Measurements from ENCODE around the gene SUV39H2. TPM values are rescaled to one million over a fixed set of nuclear protein-coding genes. Genes with fewer than 3 reads are reported as not detected.
A peak's percentile ranks its signal among the peaks of the same experiment; 100 is the strongest.

SUV39H2 gene, protein sequence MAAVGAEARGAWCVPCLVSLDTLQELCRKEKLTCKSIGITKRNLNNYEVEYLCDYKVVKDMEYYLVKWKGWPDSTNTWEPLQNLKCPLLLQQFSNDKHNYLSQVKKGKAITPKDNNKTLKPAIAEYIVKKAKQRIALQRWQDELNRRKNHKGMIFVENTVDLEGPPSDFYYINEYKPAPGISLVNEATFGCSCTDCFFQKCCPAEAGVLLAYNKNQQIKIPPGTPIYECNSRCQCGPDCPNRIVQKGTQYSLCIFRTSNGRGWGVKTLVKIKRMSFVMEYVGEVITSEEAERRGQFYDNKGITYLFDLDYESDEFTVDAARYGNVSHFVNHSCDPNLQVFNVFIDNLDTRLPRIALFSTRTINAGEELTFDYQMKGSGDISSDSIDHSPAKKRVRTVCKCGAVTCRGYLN
- total RNA-seq = 7.9 TPM
- long read RNA-seq, partial matches to known transcripts = 2 of 8 reads
- long read RNA-seq, other reads (novel, unspliced or antisense) = 4 of 8 reads

DNA sequence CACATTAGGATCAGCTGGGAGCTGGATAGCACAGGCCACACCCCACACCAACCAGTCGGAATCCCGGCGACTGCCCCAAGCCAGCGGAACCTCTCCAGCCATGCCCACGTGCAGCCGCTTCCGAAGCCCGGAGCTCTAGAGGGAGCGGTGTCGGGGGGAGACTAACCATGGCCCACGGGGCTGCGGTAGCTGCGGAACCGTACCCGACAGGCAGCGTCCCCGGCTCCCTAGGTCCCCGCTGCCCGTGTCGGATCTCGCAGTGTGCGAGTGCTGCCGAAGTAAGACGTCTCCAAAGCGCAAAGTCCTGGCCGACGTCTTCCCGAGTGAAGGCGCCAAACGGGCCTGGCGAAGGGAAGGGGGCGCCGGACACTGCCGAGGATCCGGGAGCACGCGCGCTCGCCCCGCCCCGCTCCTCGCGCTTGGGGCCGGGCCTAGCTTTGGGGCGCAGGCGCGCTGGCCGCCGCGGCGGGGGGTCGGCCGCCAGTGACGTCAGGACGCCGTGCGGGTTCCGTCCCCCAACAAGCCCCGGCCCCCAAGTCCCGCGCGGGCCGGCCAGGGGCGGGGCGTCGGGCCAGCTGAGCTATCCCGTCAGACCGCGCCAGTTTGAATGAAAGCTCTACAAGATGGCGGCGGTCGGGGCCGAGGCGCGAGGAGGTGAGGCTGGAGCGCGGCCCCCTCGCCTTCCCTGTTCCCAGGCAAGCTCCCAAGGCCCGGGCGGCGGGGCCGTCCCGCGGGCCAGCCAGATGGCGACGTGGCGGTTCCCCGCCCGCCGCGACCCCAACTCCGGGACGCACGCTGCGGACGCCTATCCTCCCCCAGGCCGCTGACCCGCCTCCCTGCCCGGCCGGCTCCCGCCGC is at the start of gene SUV39H2:
Gene SUV39H2, plus strand, starts transcription at position 601 of the 858 bp plus-strand sequence. Its CDS starts 23 bp downstream, at position 624.
- peak; percentile 97 for DNase-seq (ENCODE audit: low spot score)
- intact Hi-C loops (cut with DNase I) = loop anchor here (2.0 to 5.0 kb wide), 3 partner anchors 40 to 276 kb away; partner anchors contain the start of genes CDNF, HSPA14, MEIG1 and MSANTD7

DNA sequence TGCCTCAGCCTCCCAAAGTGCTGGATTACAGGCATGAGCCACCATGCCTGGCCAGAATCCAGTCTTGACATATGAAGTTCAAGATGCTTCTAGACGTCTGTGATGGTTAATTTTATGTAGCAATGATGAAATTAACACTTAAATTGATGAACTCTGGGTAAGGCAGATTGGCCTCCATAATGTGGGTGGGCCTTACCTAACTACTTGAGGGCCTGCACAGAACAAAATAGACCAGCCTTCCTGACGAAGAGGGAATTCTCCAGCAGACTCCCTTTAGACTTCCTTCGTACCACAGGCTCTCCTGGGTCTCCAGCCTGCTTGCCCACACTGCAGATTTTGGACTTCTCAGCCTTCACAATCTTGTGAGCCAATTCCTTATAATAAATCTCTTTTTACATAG is 45.6 kb upstream of the SUV39H2 start:
- intact Hi-C loops (cut with DNase I) = no loop called here

DNA sequence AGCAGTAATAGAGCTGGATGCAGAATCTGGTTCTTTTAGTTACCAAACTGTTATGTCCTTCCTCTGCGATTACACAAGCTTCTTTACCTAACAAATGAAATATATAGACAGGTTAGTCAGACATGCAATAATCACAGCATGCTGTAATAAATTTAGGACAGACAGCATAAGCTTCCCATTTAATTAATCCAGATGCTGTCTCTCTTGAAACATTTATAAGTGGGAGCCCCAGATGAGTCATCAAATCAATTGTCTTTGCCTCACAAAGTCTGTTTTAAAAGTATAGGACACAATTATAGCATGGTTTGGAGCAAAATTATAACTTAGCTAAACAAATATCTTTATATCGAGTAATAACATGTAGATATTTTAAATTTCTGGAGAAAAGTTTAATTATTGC is 42.5 kb upstream of the SUV39H2 start:
- no peak for DNase-seq (ENCODE audit: low spot score)
- intact Hi-C loops (cut with DNase I) = loop anchor here (5.0 kb wide), 2 partner anchors 116 to 234 kb away; partner anchors contain the start of gene DCLRE1C

More for the DNA sequence above, 45.6 kb upstream of the SUV39H2 start:
- no peak for DNase-seq (ENCODE audit: low spot score)

DNA sequence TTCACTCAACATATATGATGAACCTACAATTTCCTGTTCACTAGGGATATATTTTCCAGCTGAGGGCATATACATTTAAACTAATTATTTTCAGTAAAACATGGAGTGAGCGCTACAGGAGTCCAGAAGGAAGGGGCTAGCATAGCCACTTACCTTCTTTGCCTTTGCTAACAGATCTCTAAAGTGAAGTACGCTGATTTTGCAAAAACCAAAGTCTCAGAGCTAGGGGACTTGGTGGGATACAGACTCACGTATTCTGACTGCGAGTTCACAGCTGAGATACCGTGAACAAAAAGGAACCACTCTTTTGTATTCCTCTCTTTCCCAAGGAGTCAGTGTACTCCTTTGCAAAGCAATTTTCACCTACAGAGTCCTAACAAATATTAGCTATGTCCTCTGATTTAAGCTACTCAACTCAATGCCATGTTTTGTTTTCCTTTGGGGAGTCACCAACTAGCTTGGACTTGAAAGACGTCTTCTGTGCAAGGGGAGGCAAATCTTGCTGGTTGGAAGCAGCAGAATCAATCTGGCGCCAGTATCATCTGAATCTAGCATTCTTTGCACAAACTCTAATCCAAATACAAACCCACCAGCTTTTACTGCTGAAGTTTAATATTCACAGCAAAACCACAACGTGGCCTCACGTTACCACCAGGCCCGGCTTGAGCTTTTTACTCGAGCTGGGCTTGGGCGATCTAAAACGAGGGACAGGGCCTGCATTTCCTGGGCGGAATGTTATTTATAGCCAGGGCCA is 41.5 kb upstream of the SUV39H2 start:
- no peak for DNase-seq (ENCODE audit: low spot score)
- intact Hi-C loops (cut with DNase I) = loop anchor here (5.0 kb wide), 2 partner anchors 115 to 235 kb away; partner anchors contain the start of gene DCLRE1C

DNA sequence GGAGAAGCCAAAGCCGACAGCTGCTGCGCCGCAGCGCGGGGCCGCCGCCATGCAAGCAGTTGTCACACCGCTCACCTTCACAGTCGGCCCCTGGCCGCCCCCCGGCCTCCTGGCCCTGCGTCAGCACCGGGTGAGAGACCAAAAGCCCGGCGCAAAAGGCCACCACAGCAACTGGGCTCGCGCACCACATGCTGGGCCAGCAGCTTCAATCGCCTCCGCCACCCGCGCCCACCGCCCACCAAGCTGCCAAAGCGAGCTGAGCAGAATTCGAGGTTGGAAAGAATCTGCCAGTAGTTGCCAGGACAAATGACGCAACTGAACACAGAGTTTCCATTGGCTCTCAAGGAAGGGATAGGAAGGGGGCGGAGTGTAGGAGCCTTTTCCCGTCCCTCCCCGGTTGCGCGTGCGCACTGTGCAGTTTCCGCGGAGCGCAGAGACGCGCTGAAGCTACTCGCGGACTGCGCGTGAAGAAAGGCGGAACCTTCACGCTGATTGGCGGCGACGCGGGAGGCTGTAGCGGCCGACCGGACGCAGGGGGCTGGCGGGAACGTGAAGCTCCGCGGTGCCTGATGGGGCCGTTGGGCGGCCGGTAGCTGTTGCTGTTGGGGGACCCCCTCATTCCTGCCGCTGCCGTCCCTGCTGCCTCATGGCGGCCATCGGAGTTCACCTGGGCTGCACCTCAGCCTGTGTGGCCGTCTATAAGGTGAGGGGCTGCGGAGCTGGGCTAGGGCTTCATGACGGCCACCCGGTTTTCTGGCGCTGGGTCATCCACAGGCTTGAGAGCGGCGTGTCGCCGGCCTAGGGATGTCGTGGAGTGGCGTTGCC is 40.7 kb upstream of the SUV39H2 start, which contains the start of the genes CDNF, HSPA14 and MSANTD7:
Gene CDNF, minus strand, starts transcription at position 281 of the 825 bp plus-strand sequence. Its CDS starts 91 bp downstream, at position 190.
Gene HSPA14, plus strand, starts transcription at position 550 of the 825 bp plus-strand sequence. Its CDS starts 97 bp downstream, at position 647.
Gene MSANTD7, plus strand, starts transcription at position 550 of the 825 bp plus-strand sequence. CDS start 3,979 bp downstream, outside the sequence.
- intact Hi-C loops (cut with DNase I) = loop anchor here (2.0 to 5.0 kb wide), 3 partner anchors 41 to 236 kb away; partner anchors contain the start of genes DCLRE1C and SUV39H2
- peak; percentile 100 for DNase-seq (ENCODE audit: low spot score)

DNA sequence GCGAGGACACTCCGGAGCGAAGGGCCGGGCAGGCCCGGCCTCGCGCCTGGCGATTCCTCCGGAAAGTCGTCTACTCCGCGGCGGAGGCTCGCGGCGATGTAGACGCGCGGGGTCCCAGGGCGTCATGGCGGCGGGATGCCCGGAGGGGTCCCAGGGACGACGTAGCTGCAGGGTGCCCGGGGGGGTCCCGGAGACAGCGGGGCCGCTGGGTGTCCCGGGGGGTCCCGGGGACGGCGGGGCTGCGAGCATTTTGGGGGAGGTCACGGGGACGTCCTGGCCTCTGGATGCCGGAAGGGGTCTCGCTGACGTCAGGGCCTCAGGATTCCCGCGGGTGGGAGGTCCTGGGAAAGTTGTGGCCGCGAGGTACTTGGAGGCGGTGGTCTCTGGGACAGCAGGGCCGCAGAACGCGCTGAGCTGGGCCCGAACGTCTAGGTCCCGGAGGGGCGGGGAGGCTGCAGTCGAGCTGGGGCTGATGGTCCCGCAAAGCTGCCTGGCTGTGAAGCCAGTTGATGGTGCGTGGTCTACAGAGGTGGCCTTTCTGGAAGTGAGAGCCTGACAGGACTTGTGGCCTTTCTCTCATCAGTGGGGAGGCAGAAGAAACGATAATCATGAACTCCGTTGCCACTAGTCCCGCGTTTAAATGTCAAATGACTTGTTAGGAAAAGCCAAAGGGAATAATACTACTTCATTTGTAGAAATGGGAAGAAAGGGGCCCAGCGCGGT is 39.9 kb upstream of the SUV39H2 start:
- intact Hi-C loops (cut with DNase I) = loop anchor here (2.0 to 5.0 kb wide), 3 partner anchors 40 to 236 kb away; partner anchors contain the start of genes DCLRE1C and SUV39H2
- no peak for DNase-seq (ENCODE audit: low spot score)

DNA sequence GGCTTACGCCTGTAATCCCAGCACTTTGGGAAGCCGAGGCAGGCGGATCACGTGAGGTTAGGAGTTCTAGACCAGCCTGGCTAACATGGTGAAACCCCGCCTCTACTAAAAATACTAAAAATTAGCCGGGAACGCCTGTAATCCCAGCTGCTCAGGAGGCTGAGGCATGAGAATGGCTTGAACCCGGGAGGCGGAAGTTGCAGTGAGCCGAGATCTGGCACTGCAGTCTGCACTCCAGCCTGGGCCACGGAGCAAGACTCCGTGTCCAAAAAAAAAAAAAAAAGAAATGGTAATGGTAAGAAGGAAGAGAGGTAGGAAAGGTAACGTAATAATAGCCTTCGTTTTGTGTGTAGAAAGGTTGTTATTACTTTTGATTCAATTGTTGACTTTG is 39.4 kb upstream of the SUV39H2 start:
- intact Hi-C loops (cut with DNase I) = loop anchor here (2.0 to 5.0 kb wide), 3 partner anchors 40 to 237 kb away; partner anchors contain the start of genes DCLRE1C and SUV39H2
- DNase-seq (ENCODE audit: low spot score) = no peak

DNA sequence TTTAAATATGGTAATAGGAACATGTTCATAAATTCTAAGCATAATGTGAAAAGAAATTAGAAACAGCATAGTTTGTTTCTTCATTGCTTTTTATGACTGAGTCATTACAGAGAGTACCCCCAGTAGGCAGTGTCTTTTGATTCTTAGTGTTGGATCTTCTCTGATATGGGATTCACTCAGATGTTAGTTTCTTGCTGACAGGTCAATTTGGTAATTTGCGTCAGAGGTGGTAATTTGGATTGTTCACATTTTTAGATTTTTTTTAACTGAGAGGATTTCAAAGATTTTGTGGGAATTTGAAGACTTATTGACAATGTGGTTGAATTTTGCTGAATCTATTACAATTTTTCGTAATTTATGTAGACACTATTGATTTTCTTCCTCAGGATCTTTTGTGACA is 38.5 kb upstream of the SUV39H2 start:
- intact Hi-C loops (cut with DNase I) = no loop called here
- DNase-seq (ENCODE audit: low spot score) = no peak

DNA sequence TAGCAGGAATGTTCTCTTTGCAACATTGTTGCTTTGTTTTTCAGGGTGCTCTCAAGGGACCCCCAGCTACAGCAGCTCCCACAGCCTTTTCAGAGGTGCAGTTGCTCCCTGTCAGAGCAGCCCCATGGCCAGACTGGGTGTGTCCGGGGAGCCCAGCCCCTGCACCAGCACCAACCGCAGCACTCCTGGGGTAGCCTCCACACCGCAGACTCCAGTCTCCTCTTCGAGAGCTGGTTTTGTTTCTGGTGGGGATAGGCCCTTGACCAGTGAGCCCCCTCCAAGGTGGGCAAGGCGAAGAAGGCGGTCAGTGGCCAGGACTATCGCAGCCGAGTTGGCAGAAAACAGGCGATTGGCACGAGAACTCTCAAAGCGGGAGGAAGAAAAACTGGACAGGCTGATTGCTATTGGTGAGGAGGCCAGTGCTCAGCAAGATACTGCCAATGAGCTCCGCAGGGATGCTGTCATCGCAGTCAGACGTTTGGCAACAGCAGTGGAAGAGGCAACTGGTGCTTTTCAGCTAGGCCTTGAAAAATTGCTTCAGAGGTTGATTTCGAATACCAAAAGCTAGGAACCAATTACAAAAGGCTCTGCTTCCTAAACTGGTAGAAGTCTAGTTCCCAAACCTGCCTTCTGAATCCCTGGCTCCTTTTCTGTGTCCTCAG is 35.2 kb upstream of the SUV39H2 start:
- no peak for DNase-seq (ENCODE audit: low spot score)

DNA sequence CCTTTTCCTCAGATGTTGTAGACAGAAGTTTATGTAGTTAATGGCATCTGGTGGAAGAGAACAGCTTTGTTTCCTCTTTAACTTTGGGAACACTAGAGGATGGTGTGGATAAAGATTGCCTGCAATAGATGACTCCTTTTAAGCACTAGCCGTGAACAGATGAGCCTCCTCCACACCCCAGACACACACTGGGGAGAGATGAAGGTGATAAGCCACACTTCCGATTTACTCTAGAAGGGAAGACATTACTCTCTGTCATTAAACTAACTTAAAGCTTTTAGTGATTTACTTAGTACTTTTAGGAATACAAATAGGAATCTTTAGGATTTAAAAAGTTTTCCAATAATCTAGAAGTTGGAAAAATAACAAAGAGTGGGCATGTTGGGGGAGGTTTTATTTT is 33.7 kb upstream of the SUV39H2 start:
- DNase-seq (ENCODE audit: low spot score) = no peak
- intact Hi-C loops (cut with DNase I) = no loop called here

More for the DNA sequence above, 35.2 kb upstream of the SUV39H2 start:
- intact Hi-C loops (cut with DNase I) = no loop called here

DNA sequence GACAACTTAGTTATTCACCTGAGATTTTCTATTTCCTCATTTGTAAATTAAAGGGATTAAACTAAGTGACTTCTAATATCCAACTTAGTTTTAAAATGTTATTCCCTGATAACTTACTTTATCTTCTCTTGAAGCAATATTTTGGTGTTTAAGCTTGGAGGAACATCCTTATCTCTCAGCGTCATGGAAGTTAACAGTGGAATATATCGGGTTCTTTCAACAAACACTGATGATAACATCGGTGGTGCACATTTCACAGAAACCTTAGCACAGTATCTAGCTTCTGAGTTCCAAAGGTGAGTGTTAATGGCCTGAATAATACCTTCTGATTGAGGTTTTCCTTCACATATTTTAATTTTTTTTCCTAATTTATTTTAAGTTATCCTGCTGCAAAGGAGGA is 26.4 kb upstream of the SUV39H2 start:
- intact Hi-C loops (cut with DNase I) = no loop called here
- no peak for DNase-seq (ENCODE audit: low spot score)

DNA sequence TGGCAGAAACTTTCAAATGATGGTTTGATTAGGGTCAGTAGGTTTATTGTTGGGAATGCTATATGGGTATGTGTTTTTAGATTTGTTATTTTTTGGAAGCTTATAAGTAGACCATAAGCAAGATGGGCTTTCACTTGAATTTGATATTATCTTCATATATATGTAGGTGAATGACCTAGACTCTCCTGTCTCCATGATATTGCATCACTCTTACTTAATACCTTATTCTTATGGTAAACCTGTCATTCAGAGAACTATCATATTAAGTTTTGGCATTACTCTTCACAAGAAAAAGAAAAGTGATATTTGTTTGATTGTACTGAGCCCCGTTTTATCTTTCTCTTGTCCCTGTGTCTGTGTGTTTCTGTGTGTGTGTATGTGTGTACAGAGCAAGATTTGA is 23.2 kb upstream of the SUV39H2 start:
- intact Hi-C loops (cut with DNase I) = no loop called here
- DNase-seq (ENCODE audit: low spot score) = no peak

DNA sequence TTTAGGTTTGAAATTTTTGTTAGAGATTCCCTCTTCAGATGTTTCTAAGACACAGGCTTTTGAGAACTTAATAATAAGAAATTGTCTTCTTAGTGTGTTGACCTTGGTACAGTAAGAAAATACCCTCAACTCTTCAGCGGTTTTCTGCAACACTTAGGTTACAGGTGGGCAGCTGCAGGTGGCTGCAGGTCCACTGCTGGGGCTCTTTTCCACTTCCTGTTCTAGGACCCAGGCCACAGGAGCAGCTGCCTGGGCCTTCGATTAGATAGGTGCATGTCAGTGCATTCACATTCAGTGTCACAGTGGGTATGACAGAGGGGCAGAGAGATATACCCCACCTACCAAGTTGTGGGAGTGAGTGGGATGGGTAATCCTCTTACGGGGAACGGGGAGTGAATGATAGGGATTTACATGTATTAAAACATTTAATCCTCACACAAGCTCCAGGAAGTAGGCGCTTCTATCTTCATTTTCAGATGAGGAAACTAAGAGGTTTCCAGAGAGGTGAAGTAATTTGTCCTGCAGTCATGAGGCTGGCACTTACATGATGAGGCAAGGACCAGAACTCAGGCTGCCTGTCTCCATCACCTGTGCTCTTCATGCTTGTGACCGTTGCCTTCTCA is 20.2 kb upstream of the SUV39H2 start:
- intact Hi-C loops (cut with DNase I) = no loop called here

DNA sequence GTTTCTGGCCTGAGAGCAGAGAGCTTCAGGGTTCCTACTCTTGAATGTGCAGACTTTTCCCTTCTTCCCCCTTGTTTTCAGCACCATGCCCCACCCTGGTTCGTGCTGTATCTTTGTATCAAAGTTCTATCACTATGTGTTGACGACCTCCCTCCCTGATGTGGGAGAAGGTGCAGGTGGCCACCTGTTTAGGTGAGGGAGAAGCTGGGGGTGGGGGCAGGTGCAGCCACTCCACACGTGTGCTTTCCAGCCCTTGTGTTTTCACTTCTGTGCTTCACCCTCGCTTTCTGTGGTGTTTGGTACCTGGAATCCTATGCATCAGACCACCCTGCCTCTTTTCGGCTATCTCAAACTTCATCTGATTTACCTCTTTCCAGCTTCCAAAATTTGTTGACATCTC is 19.6 kb upstream of the SUV39H2 start:
- intact Hi-C loops (cut with DNase I) = no loop called here
- no peak for DNase-seq (ENCODE audit: low spot score)

More for the DNA sequence above, 20.2 kb upstream of the SUV39H2 start:
- no peak for DNase-seq (ENCODE audit: low spot score)

DNA sequence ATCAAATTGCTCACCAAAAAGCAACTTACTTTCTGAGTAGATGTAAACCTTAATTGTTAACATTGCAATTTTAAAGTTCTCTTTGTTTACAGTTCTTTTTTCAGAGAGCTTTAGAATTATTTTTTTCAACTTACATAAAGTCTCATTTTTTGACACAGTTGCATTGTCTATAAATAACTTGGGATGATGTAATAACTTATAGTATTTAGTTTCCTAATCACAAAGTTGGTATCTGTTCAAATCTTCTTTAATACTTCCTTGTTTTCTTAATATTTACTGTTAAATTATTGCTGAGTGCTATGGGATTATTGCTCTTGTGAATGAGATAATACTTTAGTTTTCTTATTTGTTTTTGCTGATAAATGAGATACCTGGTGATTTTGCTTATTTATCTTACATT is 18.9 kb upstream of the SUV39H2 start:
- no peak for DNase-seq (ENCODE audit: low spot score)
- intact Hi-C loops (cut with DNase I) = no loop called here

DNA sequence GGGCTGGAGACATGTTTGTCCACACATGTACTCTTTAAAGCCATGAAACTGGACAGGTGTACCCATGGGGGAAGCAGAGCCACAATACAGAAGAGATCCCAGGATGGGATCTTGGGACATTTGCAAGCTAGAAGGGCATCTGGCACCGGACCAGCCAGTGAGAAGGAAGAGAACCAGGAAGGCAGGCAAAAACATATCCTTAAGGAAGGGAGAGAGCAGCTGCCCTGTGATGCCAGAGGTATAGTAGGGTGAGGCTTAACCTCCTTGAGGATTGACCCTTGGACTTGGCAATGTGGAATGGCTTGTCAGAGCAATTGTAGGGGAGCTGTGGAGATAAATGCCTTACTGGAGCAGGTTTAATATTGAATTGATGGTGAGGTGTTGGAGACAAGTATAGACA is 17.9 kb upstream of the SUV39H2 start:
- intact Hi-C loops (cut with DNase I) = no loop called here
- DNase-seq (ENCODE audit: low spot score) = no peak
